Stimulated activated naive CD8-positive, alpha-beta T cell treated with anti-CD3 and anti-CD28 coated beads, Interleukin-15, Interleukin-2, amounts not matched to agents 100 U/mL and 50 U/mL, for 24 hours (primary cell): ENCODE results near the gene KIF7.
A peak's percentile ranks its signal among the peaks of the same experiment; 100 is the strongest.
"Not testable (repeated sequence)": the region's sequence is repeated elsewhere in the genome, so short reads cannot be mapped to it uniquely, and the experiment has no call there.

Experiments used
- ATAC-seq: fragments of 150-1000 bp; cut with Tn5 transposase; one replicate; pipeline ENCODE4 v1.10.0; 2021
- DNase-seq: peaks from one replicate; pipeline ENCODE4 v3.0.0; 2021

The KIF7 gene

DNA sequence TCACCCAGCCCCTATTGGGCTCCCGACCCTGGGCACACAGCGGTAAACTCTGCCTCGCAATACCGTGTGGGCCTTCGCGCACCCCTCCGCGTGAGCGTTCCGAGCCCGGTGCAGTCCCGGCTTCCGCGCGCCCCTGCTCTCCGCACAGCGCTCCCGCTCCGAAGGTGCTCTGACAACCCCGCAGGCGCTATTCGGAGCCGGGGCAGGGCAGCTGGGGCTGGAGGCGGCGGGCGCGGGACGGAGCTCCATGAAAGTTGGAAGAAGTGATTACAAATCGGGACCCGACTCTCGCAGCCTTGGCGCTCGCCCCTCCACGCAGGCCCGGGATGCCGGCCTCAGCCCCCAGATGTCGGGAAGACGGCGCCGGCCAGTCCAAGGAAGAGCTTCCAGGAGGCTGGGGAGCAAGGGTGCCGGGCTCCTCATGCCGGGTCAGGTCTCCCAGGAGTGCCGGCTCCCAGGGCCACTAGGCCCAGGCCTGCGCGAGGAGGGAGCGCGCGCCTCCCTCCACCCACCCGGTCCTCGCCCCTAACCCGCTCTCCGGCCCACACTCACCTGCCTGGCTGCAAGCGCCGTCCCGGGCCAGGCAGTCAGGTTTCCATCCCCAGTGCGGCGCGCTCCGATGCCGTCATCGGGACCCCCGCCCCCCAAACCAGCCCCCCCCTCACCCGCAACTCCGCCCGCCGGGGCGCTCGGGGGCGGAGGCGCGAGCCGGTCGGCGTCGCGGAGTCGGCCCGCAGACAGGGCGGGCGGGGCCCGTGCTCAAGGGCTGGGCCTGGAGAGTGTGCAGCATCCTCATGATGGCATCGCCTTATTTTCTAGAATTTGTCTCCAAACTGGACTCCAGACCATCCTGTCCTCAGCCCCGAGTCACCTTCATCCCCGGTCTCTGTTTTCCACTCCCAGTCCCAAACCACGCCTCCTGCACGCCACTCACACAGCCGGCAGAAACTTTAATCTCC, at the start of gene KIF7:
Gene KIF7 (minus strand): TSS at position 621 of the 959 bp plus-strand sequence. CDS start 2,537 bp downstream, outside the sequence.
- ATAC-seq (peak; percentile 53), DNase-seq (peak; percentile 63)

GRCh38 chr15:89704411-89704810, 49.1 kb upstream of the KIF7 start:
- ATAC-seq, result no peak
- no peak for DNase-seq

DNA sequence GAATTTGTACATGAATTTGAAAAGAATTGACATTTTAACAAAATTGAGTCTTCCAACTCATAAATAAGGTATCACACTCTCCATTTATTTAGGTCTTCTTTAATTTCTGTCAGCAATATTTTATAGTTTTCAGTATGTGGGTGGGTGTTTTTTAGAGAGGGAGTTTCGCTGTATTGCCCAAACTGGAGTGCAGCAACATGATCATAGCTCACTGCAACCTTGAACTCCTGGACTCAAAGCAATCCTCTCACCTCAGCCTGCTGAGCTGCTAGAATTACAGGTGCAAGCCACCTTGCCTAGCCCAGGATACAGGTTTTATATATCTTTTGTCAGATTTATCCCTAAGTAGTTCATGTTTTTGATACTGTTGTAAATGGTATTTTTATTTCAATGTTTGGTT, 39.9 kb upstream of the KIF7 start:
- DNase-seq, result no peak
- no peak for ATAC-seq

DNA sequence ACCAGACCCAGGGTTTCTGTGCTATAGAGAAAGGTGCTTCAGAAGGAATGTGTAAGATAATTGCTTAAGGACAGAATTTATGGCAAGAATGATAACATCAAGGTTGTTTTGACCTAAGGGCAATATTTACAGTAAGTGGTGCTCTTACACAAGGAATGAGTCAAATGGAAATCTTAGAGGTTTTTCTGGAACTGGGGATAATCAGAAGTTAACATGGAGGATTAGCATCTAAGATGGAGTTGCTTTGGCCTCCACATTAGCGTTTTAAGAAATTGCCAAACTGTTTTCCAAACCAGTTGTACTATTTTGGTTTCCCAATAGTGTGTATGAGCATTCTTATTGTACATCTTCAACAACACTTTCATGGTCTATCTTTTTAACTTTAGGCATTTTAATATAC, 38.4 kb upstream of the KIF7 start:
- ATAC-seq, result no peak
- no peak for DNase-seq

- DNase-seq, result no peak
- ATAC-seq, result no peak
These were observed 37.8 kb upstream of the KIF7 start for GRCh38 chr15:89693091-89693490.

- DNase-seq (peak; percentile 84), ATAC-seq (peak; percentile 89)
These were observed 35.3 kb upstream of the KIF7 start, which contains the start of the genes PEX11A and WDR93 for GRCh38 chr15:89690276-89691218. PEX11A (minus strand) TSS chr15:89690754; CDS start chr15:89690632, 122 bp downstream. WDR93 (plus strand) TSS chr15:89690811; CDS start chr15:89701747, 10,936 bp downstream.

- not testable (repeated sequence) for ATAC-seq
These were observed 34.6 kb upstream of the KIF7 start for GRCh38 chr15:89689930-89690275.

GRCh38 chr15:89686522-89686921, 31.3 kb upstream of the KIF7 start:
- DNase-seq (no peak), ATAC-seq (no peak)

More at GRCh38 chr15:89689930-89690275, 34.6 kb upstream of the KIF7 start:
- not testable (repeated sequence) for DNase-seq

- no peak for DNase-seq
- ATAC-seq, result no peak
These were observed 30.7 kb upstream of the KIF7 start for GRCh38 chr15:89685995-89686394.

DNA sequence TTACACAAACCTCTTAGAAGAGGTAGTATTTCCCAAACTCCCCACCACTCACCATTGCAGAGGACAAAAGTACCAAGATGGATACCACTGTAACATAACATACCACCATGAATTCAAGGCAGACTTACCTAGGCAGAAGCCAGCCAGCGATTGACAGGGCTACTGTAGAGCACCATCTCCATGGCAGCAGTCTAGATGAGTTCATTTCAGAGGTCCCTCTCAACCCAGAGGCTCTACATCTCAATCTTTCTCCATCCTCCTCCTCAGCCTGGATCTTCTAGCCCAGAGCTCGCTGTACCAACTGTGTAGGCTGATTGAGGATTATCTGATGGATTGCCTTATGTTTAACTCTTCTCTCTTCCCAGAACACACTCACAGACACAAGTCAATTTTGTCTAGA, 25.9 kb upstream of the KIF7 start:
- DNase-seq, result no peak
- no peak for ATAC-seq

DNA sequence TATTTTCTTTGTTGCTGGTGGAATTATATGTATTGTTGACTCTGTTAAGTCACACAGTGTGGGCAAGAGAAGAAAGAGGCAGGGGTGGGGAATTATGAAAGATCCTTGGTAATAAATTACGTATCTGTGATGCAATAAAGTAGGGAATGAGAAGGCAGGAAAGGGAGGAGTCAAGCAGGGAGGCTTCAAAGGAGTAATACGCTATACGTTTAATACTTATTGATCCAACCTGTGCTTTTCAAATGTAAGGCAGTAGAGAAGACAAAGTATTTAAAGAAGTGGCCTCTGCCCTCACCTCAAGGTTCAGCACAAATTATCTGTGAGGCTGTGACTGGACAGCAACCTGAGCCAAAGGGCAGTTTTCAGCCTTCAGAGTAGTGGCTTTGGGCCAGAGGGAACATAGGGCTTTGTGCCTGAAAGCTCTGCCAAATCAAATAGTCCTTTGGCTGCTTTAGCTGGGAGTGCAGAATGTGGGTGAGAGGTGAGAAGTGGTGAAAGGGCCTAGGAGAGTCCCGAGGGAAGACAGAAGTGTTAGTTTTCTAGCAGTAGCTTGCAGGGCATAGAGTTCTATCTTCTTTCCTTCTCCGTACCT, 25.1 kb upstream of the KIF7 start:
- DNase-seq (no peak), ATAC-seq (no peak)

- no peak for DNase-seq
- ATAC-seq, result no peak
These were observed 23.9 kb upstream of the KIF7 start, which contains the start of gene PLIN1 for GRCh38 chr15:89679212-89679611. PLIN1 (minus strand) TSS chr15:89679367; CDS start chr15:89677489, 1,878 bp downstream.

GRCh38 chr15:89677381-89677780, 22.1 kb upstream of the KIF7 start:
- no peak for ATAC-seq
- DNase-seq, result no peak

- ATAC-seq (no peak), DNase-seq (no peak)
These were observed 20.3 kb upstream of the KIF7 start for GRCh38 chr15:89675606-89676005.

GRCh38 chr15:89674526-89674925, 19.3 kb upstream of the KIF7 start:
- ATAC-seq, result no peak
- DNase-seq, result no peak

DNA sequence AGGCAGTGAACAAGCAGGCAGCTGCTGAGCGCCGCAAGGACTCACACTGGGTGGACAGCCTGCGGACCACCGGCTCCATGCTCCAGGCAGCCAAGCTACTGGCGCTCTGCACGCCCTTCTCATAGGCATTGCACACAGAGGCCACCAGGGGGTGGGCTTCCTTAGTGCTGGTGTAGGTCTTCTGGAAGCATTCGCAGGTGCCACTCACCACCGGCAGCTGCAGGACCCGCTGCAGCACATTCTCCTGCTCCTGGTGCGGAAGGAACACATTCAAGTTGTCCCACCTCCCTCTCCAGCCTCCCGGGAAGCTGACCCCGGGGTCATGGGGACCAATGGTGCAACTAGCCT, 17.9 kb upstream of the KIF7 start:
- DNase-seq (peak; percentile 34), ATAC-seq (peak; percentile 47)

DNA sequence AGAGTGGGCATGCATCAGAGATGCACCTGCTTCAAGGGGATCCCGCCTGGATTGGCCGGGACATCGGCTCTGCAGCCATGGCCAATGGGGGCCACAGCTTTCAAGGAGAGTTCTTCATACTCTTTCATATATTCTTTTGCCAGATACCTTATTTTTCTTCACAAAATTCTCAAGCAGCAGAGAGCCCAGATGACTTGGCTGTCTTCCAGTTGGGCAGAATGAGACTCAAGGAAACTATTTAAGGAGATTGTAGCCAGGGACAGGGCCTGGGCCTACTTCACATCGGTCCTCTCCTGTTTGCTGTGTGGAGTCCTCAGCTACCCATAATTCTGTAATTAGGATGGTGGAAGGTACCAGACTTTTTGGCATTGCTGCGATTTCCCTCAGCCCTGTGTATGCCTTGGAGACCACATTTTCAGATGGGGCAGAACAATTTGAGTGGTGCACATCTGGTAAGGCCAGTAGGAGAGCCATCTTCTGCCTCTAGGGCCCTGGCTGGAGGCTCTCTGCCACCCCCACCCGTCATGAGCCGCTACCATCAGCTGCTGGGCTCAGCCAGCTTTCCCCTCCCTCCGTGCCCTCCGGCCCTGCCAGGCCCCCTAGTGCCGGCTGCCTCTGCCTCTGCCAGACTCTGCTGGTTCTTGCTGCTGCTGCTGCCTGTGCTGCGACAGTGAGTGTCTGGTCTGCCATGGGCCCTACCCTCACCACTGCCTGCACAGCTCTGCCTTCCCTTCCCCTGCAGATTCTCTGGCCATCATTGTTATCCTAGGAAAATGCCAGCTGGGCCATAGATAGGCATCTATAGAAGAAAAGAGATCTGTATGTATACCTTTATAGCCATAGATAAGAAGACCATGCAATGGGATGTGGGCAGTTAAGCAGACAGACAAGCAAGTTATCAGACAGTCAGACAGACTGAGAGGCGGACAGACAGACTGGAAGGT, 17.2 kb upstream of the KIF7 start:
- no peak for DNase-seq
- ATAC-seq, result no peak

- ATAC-seq, result no peak
- DNase-seq, result no peak
These were observed 16.4 kb upstream of the KIF7 start for GRCh38 chr15:89671687-89672086.

DNA sequence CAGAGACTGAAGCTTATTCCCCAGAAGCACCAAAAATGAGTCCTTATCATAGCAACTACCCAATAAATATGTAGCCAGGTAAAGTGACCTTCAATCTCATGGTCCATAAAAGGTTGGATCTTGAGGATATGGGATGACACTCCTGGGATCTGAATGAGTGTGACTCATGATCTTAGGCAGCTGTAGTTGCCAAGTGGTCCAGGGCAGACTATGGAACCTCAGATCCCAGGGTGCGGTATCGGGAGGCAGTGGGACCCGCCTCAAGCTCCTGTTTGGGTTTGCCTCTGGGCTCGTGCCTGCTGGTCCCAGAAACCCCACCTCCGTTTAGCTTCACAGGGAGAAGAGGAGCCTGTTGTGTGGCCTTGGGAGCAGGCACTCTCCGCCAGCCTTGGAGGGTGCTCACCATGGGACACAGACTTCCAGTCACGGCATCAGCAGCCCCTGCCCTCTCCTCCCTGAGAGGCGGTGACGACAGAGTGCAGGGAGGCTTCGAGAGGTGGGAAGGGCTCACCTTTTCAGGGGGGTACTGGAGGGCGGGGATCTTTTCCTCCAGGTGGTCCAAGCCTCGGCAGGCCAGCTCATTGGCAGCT, 15.8 kb upstream of the KIF7 start:
- DNase-seq (no peak), ATAC-seq (no peak)

GRCh38 chr15:89669941-89670340, 14.7 kb upstream of the KIF7 start:
- DNase-seq, result no peak
- no peak for ATAC-seq
